Measurements from ENCODE around the gene ZNF469. TPM values are rescaled to one million over a fixed set of nuclear protein-coding genes. Genes with fewer than 3 reads are reported as not detected.

The ZNF469 gene
- total and polyA plus RNA-seq, 9 of the 15 experiments (the other 6 are each of a cell fraction or from before 2014, with no cell fraction given), result 0.01 to 0.04 TPM; not detected in 7

GRCh38 chr16:88405216-88406060 is 22.7 kb downstream of the ZNF469 start:
- POLR2A ChIA-PET, result interaction anchor here (0.6 to 1.5 kb wide), 5 partner anchors 14 to 141 kb away, joined by 3 to 4 read pairs (median 4); no protein-coding TSS in a partner anchor

More at GRCh38 chr16:88405216-88406060, 22.7 kb downstream of the ZNF469 start:
- Histone ChIP-seq H3K36me3 (ENCODE audit: control insufficient read depth, insufficient read depth, low read length) (no peaks in the 10 kb centered on the region), H3K9ac (ENCODE audit: insufficient read depth in 1 of 2, low read depth in 2 of 2, low read length in 2 of 2) (no peak overlapping the region), H2AFZ (ENCODE audit: low read depth, low read length) (no peak overlapping the region), H3K4me2 (ENCODE audit: insufficient read depth, low read length) (no peak overlapping the region), H4K20me1 (replicated peaks; ENCODE audit: control insufficient read depth, insufficient read depth, low read length) (peaks cover 12% of the 10 kb centered on the region; the same call in 1 of the 2 replicates), H3K4me1 (replicated peaks in 1 of 2; ENCODE audit: control insufficient read depth in 2 of 2, insufficient read depth in 2 of 2, low read length in 2 of 2) (peaks cover 0 to 48% of the 10 kb centered on the region in 2 experiments; a peak in 3 of 5 replicates), H3K9me3 (replicated peaks; ENCODE audit: control insufficient read depth, insufficient read depth, low read depth, low read length) (no peaks in the 10 kb centered on the region), H3K9me1 (ENCODE audit: control insufficient read depth, insufficient read depth, low read length) (no peaks in the 10 kb centered on the region), H3K27ac (ENCODE audit: extremely low read depth, low read depth, low read length) (no peak overlapping the region), H3K27me3 (ENCODE audit: control insufficient read depth in 2 of 2, insufficient read depth in 2 of 2, low read length in 2 of 2) (peaks cover 10 to 47% of the 10 kb centered on the region in 2 experiments), H3K79me2 (ENCODE audit: control insufficient read depth, insufficient read depth, low read length) (no peaks in the 10 kb centered on the region), H3K4me3 (no peak overlapping the region)
- DNase-seq (ENCODE audit: extremely low read depth in 1 of 4, low spot score in 3 of 4) (no peak), FAIRE-seq (no peak), ATAC-seq (no peak)
- TF ChIP-seq ZNF253 (CRISPR knock-in tag; conservative IDR thresholded peaks at IDR 0.05), result no peak
- no peak for TF ChIP-seq ZNF384 (IDR thresholded peaks at IDR 0.05; ENCODE audit: low read depth, low read length)
- CTCF ChIA-PET (ENCODE audit: low intra/inter-chr PET ratio), result no interaction called here
- 9% methylated on average over 21 of the region's 29 CpGs for WGBS (ENCODE audit: insufficient coverage, low coverage, missing lambda C conversion rate)
- BruUV-seq (replicated peaks), result no TSS peak
- intact Hi-C loops (cut with micrococcal nuclease) (loop anchor here (10.0 kb wide), 1 partner anchor 121 kb away; no protein-coding TSS in a partner anchor), in situ Hi-C loops (cut with MboI) (no loop called here)

Measured in K562 (cell line).